Activated naive CD4-positive, alpha-beta T cell treated with anti-CD3 and anti-CD28 coated beads, Interleukin-2, amount 10 ng/mL, durations not matched to agents 5 hours and 36 hours (primary cell): ENCODE results near the gene U2AF2. TPM values are rescaled to one million over a fixed set of nuclear protein-coding genes. Genes with fewer than 3 reads are reported as not detected.

ENCODE experiments used
- total RNA-seq, 2 experiments: library from RNA; stranded (reverse); gene quantifications; one replicate each; pipeline ENCODE4 v1.2.3, GENCODE V29; 2021

Gene U2AF2
- 100 to 1,000 TPM; 221 to 225 TPM for total RNA-seq

GRCh38 chr19:55654868-55655647, at the start of gene U2AF2:
TSS of gene U2AF2 (plus strand) at chr19:55655035. CDS start at chr19:55655105, 70 bp downstream.

GRCh38 chr19:55605637-55606470, 49.0 kb upstream of the U2AF2 start, which contains the start of gene ZNF865:
TSS of gene ZNF865 (plus strand) at chr19:55605647. CDS start at chr19:55613619, 7,972 bp downstream.

GRCh38 chr19:55624109-55625003, 30.5 kb upstream of the U2AF2 start, which contains the start of gene ZNF784:
TSS of gene ZNF784 (minus strand) at chr19:55624566. CDS start at chr19:55624561, 5 bp downstream.

GRCh38 chr19:55640577-55641425, 14.0 kb upstream of the U2AF2 start, which contains the start of gene ZNF580:
TSS of gene ZNF580 (plus strand) at chr19:55641002. CDS start at chr19:55642509, 1,507 bp downstream.

GRCh38 chr19:55643003-55643886, 11.6 kb upstream of the U2AF2 start, which contains the start of gene ZNF581:
TSS of gene ZNF581 (plus strand) at chr19:55643649. CDS start at chr19:55644572, 923 bp downstream.

GRCh38 chr19:55647732-55648584, 6.9 kb upstream of the U2AF2 start, which contains the start of gene CCDC106:
TSS of gene CCDC106 (plus strand) at chr19:55648212. CDS start at chr19:55649047, 835 bp downstream.

GRCh38 chr19:55674841-55675660, 20.2 kb downstream of the U2AF2 start, which contains the start of gene EPN1:
TSS of gene EPN1 (plus strand) at chr19:55675226. CDS start at chr19:55678628, 3,402 bp downstream.

Other genes starting within 250 kb of the U2AF2 start
- 100 to 1,000 TPM; 146 to 148 TPM for gene UBE2S, start 247.2 kb upstream of the U2AF2 start, total RNA-seq
- not detected for gene SHISA7, start 211.7 kb upstream of the U2AF2 start, total RNA-seq
- 10 to 100 TPM; 15.7 to 16.6 TPM for gene ISOC2, start 193.4 kb upstream of the U2AF2 start, total RNA-seq
- gene C19orf85, start 190.3 kb upstream of the U2AF2 start, total RNA-seq, result not detected
- 10 to 100 TPM in 1 of 2 experiments, 1 to 10 TPM in 1; 8.2 to 11.3 TPM for gene ZNF628, start 178.4 kb upstream of the U2AF2 start, total RNA-seq
- 1 to 10 TPM; 8.7 to 8.8 TPM for gene NAT14, start 169.8 kb upstream of the U2AF2 start, total RNA-seq
- gene SSC5D, start 166.6 kb upstream of the U2AF2 start, total RNA-seq, result under 1 TPM; 0.12 to 0.53 TPM
- gene SBK2, start 117.9 kb upstream of the U2AF2 start, total RNA-seq, result not detected
- not detected for gene SBK3, start 109.5 kb upstream of the U2AF2 start, total RNA-seq
- gene ZNF579, start 74.2 kb upstream of the U2AF2 start, total RNA-seq, result 1 to 10 TPM; 6.4 to 7.8 TPM
- gene FIZ1, start 55.5 kb upstream of the U2AF2 start, total RNA-seq, result 10 to 100 TPM; 14.7 to 16.3 TPM
- 10 to 100 TPM; 33.7 to 35.0 TPM for gene ZNF524, start 54.7 kb upstream of the U2AF2 start, total RNA-seq
- gene ZNF865, start 49.4 kb upstream of the U2AF2 start, total RNA-seq, result 10 to 100 TPM; 16.1 to 16.2 TPM
- gene ZNF784, start 30.5 kb upstream of the U2AF2 start, total RNA-seq, result 1 to 10 TPM; 7.2 to 8.1 TPM
- 10 to 100 TPM; 41.8 to 50.6 TPM for gene ZNF580, start 14.0 kb upstream of the U2AF2 start, total RNA-seq
- 10 to 100 TPM; 39.1 to 39.3 TPM for gene ZNF581, start 11.4 kb upstream of the U2AF2 start, total RNA-seq
- 1 to 10 TPM; 8.8 to 8.9 TPM for gene CCDC106, start 6.8 kb upstream of the U2AF2 start, total RNA-seq
- gene EPN1, start 20.2 kb downstream of the U2AF2 start, total RNA-seq, result 10 to 100 TPM; 55.7 to 56.8 TPM
- gene NLRP9, start 83.4 kb downstream of the U2AF2 start, total RNA-seq, result not detected
- gene RFPL4A, start 104.1 kb downstream of the U2AF2 start, total RNA-seq, result not detected
- gene RFPL4AL1, start 114.1 kb downstream of the U2AF2 start, total RNA-seq, result not detected
- not detected for gene NLRP11, start 177.0 kb downstream of the U2AF2 start, total RNA-seq
- gene NLRP4, start 181.5 kb downstream of the U2AF2 start, total RNA-seq, result not detected